HG02852 (cell line): ENCODE data around the gene RALGPS2.
A peak's percentile ranks its signal among the peaks of the same experiment; 100 is the strongest.
"Not testable (repeated sequence)": the region's sequence is repeated elsewhere in the genome, so short reads cannot be mapped to it uniquely, and the experiment has no call there.

Source experiments
- ATAC-seq: cut with Tn5 transposase; IDR thresholded peaks from one replicate; pipeline ENCODE4 v1.9.1; 2021; ENCODE audit warnings: mild to moderate bottlenecking, moderate library complexity; ENCODE audit not compliant: unreplicated experiment

RALGPS2 gene

DNA sequence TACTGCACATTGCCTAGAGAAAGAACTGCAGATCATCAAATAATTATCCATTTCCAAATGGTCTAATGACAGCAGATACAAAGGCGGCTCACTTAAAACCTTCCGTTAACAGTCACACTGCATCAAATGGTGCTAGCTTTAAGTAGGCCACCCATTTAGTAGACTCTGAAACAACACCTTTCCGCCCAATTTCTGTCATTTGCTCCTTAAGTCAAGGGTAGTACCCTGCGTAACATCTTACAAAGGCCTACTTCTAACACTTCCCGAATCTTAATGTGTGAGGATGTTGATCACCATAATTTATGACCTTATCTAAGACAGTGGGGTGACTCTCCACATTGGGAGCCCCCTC is 692 bp upstream of the RALGPS2 start:
- ATAC-seq, result no peak

DNA sequence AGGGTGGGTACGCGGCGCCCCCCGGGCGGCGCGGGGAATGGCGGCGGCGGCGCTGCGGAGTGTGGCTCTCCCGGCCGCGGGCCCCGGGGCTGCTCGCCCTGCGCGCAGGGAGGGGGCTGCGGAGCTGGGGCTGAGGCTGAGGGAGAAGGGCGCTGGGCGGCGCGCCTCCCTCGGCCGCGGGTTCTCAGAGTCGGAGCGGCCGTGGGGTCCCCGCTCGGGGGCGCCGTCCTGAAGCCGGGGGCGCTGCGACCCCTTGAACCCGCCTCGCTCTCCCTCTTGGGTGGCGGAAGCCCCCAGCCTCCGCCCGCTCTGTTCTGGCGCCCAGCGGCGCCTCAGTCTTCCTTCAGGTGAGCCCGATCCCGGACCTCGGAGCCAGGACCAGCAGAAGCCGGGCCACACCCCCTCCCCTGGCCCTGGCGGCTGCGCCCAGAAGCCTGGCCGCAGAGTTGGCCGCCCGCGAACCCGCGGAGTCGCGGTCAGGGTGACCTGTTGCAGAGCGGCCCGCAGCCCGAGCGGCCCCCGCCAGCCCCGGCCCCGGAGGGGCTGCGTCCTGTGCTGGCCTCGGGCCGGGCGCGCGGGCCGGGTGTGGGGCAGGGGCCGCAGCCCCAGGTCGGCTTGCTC is 532 bp downstream of the RALGPS2 start:
- peak; percentile 33 for ATAC-seq

DNA sequence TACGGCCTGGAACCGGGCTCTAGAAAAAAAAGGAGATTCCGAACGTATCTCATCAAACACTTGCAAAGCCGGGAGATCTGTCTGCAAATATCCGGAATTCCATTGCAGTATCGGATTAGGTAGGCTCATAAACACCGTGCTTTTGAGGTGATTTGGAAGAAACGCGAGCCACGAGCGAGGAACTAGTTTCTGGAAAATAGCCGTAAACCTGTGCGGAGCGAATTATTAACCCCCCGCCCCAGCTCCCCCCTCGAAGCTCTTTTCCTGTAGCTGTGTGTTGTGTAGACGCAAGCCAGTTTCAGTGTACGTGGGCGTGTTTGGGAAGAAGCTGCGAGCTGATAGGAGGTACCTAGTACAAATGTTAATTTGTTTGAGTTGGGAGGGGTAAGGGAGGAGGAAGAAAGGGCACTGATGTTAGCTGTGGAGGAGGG is 1.1 kb downstream of the RALGPS2 start:
- ATAC-seq, result peak; percentile 57

DNA sequence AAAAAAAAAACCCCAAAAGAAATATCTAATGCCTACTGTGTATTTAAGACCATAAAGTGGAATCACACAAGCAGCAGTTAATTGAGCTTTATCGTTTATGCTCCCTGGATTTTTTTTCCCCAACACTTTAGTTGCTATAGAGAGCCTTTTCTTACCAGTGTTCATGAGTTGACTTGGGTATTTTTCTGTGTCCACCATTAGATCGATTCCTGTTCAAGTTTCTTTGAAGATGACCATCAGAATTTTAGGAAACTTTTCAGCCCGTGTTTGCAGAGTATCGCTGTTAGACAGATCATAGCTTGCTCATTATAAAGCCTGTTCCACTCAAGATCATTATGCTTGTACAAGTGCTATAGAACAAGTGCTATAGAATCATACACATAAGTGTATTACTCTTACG is 1.5 kb downstream of the RALGPS2 start:
- ATAC-seq, result no peak

DNA sequence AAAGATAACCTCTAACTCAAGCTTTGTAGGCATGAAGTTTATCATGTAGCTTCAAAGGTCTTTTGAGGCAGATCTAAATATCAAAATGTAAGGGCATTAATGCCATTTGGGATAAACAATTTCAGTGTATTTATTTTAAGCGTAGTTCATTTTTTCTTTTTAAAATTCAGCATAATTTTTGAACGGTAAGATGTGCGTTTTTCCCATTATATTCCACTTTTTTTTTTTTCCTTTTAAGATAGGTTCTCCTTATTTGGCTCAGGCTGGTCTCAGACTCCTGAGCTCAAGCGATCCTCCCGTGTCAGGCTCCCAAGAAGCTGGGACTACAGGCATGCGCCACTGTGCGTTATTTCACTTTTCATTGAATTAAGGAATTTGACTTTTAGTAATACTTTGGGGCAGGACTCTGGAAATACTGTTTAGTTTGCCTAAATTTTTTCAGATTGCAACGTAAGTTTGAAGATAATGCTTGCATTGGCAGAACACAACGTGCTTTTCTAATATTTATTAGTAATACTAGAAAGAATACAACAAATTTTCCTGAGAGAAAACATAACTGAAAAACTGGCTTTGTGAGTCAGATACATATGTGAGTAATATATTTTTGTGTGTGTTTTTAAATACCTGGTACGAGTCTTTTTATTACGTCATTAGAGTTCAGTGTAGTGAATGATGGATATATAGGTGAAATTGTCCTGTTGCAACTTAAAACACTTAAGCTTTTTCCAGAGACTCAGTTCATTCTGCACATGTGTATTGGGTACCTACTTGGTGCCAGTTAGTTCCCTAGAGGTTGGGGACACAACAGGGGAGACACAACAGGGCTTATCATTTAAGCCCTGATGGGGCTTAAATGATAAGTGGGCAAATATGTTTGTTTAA is 2.2 kb downstream of the RALGPS2 start:
- no peak for ATAC-seq

DNA sequence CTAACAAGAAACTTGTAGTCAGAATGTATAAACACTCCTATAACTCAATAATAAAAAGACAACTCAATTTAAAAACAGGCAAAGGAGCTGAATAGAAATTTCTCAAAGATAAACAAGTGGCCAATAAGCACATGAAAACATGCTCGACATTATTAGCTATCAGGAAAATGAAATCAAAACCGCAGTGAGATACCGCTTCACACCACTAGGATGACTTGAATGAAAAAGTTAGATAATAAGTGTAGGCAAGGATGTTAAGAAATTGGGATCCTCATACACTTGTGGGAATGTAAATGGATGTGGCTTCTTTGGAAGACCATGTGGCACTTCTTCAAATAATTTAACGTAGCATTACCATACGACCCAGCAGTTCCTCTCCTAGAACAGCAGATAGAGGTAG is 8.9 kb downstream of the RALGPS2 start:
- no peak for ATAC-seq

DNA sequence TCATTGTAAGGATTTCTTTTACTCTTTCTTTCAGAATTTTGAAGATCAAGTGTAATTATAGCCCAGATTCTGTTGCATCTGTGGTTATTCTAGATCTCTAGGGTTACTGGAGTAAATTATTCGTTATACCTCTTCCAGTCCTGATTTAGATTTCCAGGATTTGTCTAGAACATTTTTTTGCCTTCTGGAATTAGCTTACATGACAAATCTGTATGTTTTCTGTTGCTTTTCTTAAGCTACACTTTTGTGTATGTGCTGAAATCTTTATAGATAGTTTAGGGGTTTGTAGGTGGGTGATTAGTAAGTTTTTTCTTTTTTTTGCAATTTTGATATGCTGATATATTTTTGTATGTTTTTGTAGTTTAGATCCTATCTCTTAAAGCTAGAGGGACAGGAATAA is 13.7 kb downstream of the RALGPS2 start:
- ATAC-seq, result no peak

DNA sequence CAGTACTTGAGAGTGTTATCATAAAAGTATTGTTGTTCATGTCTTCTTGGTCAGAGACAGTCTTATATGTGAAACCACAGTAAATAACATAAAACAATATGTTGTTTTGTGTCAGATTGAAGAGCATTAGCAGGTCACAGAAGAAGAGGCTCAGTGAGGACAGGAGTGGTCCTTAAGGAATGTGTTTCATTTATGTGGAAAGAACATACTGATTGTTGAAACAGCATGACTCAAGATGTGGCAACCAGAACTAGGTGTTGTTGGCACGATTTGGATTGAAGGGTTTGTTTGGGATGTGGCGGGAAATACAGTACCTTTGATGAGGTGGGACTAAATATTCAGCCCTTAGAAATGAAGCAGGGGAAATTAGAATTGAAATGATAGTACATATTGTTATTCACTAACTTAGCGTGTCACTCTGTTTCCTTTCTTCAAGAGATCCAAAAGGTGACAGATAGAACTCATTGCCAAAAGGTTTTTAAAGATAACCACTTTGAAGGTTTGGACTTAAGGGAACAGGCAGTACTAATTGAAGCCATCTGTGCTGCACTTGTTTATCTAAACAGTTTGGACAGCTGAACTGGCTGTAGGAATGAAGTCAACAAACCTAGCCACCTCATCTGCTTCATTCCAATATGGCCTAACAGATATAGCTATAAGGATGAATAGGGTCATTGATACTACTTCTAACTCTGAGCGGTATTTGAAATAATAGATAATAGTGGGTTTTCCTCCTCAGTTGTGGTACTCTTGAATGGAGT is 14.4 kb downstream of the RALGPS2 start:
- ATAC-seq, result no peak

DNA sequence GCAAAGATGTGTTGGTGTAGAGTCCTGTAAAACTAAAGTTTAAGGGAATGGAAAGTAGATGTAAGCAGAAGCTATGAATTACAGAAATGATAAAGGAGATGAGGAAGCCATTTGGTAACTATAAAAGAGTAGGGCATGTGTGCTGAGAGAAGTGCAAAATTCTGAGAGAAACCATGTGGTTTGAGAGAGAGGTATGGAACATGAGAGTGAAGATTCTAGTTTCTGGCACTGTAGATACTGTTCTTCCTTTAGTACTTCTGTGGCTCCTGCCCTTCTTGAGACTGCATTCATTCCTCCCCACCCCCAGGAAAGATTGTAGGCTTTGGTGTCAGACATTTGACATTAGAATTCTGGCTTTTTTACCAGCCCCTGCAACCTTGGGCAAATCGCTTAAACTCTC is 15.4 kb downstream of the RALGPS2 start:
- no peak for ATAC-seq

DNA sequence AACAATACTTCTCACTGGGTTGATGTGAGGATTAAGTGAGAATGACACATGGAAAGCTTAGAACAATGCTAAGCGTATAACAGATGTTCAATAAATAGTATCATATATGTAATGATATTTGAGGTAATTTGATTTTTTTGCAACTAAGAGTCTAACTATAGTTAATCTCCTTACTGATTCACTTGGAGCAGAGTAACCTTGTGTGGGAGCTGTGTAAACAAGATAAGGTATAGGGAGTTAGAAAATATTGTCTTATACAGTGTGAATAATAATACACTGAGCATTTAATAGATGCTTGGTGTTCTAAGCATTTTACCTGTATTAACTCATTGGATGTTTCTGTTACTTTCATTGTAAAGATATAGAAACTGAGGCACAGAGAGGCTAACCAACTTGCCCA is 15.9 kb downstream of the RALGPS2 start:
- no peak for ATAC-seq

DNA sequence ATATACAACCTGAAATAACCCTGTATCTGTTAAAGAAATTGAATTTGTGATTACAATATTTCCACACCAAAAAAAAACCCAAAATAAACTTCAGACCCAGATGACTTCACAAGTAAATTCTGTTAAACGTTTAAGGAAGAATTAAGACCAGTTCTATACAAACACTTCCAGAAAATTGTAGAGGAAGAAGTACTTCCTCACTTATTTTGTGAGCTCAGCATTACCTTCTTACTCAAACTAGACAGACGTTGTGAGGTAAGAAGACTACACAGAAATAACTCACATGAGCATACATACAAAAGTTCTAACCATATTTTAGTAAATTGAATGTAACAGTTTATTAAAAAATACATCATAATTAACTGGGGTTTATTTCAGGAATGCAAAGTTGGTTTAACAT is 18.8 kb downstream of the RALGPS2 start:
- no peak for ATAC-seq

DNA sequence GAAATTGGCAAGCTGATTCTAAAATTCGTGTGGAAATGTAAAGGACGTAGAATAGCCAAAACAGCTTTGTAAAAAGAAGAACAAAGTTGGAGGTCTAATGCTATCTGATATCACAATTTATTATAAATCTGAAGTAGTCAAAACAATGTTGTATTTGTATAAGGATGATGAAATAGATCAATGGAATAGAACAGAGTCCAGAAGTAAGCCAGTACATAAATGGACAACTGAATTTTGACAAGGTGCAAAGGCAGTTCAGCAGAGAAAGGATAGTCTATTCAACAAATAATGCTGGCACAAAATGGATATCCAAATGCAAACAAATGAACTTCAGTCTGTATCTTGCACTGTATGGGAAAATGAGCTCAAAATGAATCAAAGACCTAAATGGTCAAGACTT is 20.2 kb downstream of the RALGPS2 start:
- no peak for ATAC-seq

DNA sequence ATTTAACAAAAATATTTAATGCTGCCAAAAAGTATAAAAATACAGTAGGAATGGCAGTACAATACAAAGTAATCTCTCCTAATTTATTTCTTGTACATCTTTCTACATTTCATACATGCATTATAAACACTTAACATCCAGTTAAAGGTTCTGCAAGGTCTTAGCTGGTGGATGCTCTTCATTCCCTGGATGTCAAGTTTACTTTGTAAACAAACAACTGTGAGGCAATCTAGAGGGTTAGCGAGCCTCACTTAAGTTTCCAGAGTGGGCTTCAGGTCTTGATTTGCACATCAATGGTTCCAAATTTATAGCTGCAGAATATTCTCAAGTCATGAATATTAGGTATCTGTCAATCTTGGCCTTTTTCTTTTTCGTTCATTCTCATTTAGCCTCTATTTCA is 21.3 kb downstream of the RALGPS2 start:
- ATAC-seq, result no peak

DNA sequence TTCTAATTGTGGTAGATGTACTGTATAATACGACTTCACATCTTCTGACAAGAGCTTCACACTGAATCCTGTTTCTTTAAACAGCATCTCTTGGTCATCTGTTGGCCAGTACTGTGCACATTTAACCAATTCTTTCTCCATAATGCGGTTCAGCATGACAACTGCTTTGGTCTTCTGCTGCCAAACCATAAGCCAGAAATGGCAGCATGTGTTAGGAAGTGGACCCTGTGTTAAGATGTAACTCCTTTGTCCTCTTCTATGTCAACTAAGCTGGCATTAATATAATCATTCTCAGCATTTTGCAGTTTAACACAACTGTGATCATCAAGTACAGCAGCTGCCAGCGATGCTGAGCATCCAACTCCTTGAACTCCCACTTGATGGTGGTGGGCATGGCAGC is 22.3 kb downstream of the RALGPS2 start:
- not testable (repeated sequence) for ATAC-seq

DNA sequence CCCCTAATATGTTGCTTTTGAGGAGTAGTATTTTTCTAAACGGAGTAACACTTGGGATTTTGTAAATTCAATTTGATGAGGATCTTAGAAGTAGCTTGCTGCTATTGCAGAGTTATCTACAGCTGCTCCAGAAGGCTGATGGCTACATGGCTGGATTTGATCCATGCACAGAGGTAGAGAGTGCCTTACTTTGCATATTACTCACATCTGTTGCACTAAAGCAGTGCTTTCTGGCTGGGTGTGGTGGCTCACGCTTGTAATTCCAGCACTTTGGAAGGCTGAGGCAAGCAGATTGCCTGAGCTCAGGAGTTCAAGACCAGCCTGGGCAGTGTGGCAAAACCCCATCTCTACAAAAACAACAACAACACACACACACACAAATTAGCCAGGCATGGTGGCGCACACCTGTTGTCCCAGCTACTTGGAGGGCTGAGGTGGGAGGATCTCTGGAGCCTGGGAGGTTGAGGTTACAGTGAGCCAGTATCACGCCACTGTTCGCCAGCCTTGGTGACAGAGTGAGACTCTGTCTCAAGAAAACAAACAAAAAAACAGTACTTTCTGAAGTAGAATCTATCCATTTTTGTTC is 24.6 kb downstream of the RALGPS2 start:
- ATAC-seq, result no peak

DNA sequence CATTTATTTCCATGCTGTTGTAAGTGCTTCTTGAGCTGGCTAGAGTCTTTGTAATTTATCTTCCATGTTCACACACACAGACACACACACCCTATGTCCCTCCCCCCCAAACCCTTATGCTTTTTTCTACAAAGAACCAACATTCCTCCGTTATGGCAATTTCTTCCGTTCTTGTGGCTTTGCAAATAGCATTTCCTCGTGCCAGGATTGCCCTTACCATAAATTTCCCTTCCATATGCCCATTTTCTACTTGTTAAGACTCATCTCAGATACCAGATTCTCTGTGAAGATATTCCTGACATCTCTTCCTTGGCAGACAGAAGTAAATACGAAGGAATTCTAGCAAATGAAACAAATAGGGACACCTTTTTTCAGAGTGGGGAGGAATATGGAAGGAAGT is 26.0 kb downstream of the RALGPS2 start:
- no peak for ATAC-seq

DNA sequence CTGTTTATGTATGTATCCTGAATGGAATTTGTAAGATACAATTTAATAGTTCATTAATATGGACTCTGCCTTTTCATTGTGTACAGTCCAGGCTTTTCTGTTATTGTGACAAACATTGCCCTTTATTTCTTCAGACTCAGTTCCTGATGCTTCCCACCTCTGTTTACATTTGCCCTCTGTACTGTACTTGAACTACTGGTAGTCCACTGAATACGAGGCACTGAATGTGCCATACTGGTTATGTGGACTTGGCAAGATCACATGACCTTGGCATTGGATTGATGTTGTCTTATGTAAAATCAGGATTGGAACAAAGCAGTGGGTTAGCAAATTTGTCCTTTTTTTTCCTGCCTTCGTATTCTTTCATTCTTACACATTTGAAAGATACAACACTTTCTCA is 27.8 kb downstream of the RALGPS2 start:
- ATAC-seq, result no peak

DNA sequence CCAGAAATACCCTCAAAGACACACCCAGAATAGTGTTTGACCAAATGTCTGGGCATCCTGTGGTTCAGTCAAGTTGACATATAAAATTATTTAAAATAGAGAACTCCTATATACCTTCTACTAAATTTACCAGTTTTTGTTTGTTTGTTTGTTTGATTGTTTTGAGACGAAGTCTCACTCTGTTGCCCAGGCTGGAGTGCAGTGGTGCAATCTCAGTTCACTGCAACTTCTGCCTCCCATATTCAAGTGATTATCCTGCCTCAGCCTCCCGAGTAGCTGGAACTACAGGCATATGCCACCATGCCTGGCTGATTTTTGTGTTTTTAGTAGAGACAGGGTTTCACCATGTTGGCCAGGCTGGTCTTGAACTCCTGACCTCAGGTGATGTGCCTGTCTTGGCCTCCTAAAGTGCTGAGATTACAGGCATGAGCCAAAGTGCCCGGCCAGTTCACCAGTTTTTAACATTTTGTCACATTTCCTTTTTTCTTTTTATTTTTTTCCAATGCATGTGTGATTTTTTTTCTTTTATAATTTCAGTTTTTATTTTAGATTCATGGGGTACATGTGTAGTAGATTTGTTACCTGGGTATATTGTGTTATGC is 29.7 kb downstream of the RALGPS2 start:
- not testable (repeated sequence) for ATAC-seq

DNA sequence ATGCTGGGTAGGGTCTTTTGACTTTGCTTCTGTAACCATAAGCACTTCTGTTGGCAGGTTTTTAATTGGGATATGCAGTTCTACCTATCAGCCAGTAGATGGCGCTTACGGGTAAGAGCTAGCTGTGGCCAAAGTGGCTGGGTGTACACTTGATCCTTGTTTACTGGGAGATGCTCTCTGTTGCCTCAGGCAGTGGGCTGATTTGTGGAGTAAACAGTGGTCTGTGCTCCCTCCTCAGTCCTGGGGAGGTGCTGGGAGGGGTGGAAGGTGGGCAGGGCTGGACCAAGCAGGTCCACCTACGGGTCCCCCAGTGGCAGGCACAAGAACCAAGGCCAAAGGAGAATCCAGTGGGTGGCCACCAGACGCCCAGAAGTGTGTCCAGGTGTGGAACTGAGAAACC is 43.4 kb downstream of the RALGPS2 start:
- peak; percentile 44 for ATAC-seq

DNA sequence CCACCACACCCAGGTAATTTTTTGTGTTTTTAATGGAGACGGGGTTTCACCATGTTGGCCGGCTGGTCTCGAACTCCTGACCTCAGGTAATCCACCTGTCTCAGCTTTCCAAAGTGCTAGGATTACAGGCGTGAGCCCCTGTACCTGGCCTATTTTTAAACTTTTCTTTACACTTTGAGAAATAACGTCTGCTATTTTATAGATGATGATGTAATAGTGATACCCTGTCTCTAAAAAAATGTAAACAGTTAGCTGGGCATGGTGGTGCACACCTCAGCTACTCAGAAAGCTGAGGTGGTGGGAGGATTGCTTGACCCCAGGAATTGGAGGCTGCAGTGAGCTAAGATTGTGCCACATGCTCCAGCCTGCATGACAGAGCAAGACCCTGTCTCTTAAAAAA is 47.9 kb downstream of the RALGPS2 start:
- ATAC-seq, result no peak

DNA sequence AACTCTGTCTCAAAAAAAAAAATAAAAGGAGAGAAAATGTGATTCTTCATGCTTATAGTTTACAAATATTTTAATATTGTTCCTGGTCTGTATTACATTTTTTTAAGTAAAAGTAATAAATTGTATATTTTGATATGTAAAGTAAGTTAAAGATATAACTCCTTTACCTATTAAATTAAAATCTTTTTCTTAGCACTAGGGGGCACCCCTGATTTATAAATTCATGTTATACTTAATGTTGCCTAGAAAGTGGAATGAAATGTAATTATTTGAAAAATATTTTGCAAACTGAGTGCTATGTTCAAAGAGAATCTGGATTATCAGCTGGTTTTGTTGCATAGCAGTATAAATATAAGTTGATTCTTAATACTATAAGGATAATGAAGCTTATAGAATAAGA is 49.2 kb downstream of the RALGPS2 start:
- ATAC-seq, result no peak
